Activated CD4-positive, alpha-beta T cell treated with anti-CD3 and anti-CD28 coated beads for 48 hours (primary cell): ENCODE results near the gene CNKSR1.
"Not testable (repeated sequence)": the region's sequence is repeated elsewhere in the genome, so short reads cannot be mapped to it uniquely, and the experiment has no call there.

Experiments used
- DNase-seq: peaks from one replicate; pipeline ENCODE4 v3.0.0-alpha.2; 2020

The CNKSR1 gene

DNA sequence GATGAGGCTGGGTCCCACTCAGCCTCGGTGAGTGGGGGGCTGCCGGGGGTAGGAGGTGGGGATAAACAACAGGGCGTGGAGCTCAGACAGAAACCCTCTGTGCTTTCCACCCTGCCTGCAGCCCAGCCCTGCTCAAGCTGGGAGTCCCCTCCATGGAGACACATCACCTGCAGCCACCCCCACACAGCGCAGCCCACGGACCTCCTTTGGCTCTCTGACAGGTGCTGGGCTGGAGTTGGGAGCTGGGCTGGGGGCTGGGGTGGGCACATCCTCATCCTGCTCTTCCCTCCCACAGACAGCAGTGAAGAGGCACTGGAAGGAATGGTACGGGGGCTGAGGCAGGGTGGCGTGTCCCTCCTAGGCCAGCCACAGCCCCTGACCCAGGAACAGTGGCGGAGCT is 11.2 kb downstream of the CNKSR1 start:
- DNase-seq = no peak

DNA sequence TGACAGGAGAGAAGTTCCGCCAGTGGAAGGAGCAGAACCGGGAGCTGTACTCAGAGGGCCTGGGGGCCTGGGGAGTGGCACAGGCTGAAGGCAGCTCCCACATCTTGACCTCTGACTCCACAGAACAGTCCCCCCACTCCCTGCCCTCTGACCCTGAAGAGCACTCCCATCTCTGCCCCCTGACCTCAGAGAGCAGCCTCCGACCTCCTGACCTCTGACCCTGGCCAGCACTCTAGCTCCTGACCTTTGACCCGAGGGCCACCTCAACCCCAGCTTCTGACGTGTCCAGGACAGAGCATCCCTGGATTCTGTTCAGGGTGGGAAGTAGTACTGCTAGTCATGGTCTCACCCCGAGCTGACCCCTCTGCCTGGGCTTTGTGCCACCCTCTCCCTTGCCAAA is 12.0 kb downstream of the CNKSR1 start:
- DNase-seq = no peak

DNA sequence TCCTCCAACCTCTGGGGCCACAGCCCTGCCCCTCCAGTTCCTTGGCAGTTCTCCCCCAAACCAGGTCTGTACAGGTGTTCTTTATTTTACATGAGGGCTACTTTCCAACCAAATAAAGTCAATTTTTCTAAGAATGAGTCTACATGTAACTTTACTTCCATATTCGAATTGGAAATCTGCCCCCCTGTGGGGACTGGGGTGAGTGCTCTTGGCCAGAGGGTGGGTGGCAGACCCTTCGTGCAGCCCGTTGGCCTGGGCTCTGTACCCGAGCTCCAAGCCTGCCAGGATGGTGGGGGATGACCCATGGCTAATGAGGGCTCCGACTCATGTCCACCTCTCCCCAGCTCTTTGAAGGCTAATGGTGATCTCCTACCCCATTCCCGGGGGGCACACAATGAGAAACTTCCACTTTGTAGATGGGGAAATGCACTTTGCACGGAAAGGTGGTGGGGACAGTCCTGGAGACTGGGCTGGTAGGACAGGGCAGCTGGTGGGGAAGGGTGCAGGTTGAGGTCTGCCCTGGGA is 12.5 kb downstream of the CNKSR1 start:
- no peak for DNase-seq

DNA sequence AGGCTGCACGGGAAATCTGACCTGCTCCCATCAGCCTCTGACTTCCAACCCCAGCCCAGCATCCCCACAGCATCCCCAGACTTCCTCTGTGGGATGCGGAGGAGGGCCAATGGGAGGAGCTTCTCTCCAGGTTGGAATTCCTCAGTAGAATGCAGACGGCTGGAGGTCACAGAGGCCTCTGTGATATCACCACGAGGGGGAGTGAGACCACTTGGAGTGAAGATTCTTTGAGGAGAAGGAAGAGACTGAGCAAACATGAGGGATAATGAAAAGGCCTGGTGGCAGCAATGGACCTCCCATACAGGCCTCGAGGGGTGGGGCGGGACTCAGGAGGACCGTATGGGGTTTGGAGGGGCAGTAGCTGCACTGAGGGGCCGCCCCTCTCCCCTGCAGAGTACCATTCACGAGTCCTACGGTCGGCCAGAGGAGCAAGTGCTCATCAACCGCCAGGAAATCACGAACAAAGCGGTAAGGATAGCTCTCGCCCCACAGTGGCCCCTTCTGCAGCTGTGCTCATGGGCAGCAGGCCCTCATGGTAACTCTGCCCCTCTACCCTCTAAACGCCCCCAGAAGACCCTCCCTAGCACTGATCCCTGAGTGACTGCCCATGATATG is 13.2 kb downstream of the CNKSR1 start, which contains the start of gene CATSPER4:
CATSPER4 (plus strand) TSS at position 230 of the 615 bp plus-strand sequence; CDS start at position 256, 26 bp downstream.
- DNase-seq = no peak

DNA sequence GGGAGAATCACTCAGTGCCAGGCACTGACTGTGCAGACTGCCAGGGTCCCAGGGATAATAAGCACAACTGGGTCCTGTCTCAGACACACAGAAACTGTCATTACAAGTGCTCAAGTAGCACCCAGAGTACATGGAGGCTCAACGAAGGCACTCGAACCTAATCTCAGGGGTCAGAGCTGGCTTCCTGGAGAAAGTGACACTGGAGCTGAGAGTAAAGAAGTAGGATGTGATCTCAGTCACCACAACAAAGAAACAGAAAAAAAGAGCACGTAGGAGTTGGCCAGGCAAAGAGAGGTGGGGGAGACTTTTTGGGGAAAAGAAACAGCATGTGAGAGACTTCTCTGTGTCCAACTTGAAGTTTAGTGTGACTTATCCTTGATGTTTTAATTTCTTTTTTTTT is 14.4 kb downstream of the CNKSR1 start:
- peak; percentile 31 for DNase-seq

DNA sequence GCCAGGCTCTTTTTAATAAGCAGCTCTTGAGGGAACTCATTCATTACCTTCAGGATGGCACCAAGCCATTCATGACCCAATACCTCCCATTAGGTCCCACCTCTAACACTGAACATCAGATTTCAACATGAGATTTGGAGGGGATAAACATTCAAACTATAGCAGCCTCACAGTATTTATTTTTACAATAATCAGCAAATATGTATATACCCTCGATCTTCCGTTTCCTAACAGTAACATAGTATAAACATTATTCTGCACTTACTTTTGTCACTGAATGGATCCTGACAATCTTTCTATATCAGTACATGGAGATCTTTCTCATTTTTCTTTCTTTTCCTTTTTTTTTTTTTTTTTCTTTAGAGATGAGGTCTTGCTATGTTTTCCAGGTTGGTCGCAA is 18.5 kb downstream of the CNKSR1 start:
- DNase-seq = no peak

DNA sequence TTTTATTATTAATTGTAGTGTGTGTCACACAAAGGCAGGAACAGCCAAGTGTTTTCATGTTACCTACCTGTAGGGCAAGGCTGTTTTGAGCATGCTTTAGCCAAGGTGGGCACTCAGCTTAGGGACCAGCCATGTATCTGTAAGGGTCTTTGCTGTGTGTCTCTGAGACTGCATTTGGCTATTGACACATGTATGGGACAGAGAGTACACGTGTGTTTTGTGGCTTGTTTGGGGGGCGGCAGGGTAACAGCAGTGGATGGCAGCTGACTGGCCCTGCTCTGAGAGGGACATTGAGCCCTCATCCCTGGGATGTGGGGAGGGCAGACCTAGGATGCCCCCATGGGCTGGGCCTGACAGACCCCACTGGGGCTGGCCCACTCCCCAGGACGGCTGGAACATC is 20.0 kb downstream of the CNKSR1 start:
- no peak for DNase-seq

DNA sequence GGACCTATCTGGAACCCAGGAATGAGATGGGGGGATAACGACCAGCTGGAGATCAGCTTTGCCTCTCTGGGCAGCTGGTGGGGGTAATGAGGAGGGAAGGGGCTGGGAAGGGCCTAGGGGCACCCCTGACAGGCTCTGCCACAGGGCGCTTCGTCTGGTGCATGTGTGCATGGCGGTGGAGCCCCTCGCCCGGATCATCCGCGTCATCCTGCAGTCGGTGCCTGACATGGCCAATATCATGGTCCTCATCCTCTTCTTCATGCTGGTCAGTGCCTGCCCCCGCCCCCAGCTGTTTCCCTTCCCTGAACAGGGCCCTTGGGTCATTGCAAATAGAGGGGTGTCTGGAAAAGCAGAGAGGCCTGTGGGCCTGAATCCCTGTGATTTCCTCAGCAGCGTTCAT is 20.5 kb downstream of the CNKSR1 start:
- no peak for DNase-seq

DNA sequence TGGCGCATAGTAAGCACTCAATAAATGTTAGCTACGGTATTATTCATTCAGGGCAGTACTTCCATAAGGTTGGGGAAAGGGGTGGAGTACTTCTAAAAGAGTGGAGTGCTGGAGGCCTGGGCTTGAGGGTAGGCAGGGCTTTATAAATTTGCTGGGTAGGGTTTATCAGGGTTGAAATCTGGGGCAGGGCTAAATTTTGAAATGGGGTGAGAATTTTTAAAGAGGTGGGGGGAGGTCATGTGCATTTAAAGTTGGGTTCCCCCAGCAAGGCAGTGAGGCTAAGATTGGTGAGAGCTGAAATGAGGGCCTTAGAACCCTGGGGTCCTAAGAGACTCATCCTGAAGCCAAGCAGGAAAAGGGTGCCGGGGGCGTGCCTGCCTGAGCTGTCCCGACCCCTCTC is 23.1 kb downstream of the CNKSR1 start:
- DNase-seq = no peak

DNA sequence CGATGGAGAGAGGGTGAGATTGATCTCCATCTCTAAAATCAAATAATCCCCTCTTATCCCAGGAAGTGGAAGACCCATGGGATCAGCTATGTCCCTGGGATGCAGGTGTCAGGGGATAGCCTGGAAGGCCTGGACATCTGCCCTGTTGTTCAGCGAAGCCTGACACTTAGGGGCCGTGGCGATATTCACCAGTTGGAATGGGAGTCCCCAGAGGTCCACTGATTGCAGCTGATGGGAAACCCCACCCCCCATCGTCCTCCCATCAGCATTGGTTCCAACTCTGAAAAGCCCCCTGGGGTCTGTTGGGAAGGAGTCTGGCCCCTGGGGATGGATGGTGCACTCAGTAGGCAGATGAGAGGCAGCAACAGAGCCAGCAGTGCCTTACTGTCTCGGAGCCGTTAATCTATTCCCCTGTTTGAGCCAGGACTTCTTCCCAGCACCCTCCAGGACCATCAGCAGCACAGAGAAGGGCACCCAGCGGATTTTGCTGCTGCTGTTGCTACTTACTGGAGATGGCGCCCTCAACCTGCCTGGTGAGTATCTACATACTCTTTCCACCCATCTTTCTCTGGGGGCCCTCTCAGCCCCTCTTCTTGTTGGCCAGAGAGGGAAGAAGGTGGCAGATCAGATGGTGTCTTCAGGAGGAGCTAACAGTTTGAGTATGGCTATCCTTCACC is 26.5 kb downstream of the CNKSR1 start:
- no peak for DNase-seq

DNA sequence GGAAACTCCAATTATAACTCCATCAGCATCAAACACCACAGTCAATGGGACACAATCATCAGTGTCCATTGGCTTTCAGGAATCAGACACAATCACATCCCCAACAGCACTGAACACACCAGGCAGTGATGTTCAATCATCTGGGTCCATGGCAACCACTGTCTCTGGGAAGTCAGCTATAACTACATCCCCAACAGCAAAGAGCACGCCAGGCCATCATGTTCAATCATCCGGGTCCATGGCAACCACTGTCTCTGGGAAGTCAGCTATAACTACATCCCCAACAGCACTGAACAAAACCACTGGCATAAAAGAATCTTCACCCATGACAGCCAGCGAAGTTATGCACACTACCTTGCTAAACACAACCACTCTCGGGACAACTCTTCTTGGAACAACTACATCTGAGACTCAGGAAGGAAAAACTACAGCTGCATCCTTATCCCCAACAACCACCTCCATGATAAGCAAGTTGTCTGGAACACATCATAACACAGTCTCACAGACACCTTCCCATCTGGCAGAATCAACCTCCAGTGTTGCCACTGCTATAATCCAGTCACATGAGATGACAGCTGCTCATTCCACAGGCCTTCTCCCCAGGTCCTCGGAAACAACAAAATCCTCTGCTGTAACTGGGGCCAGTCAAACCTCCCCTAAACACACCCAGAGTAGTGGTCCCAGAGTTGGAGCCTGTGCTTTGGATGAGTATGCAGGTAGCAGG is 33.0 kb downstream of the CNKSR1 start:
- DNase-seq = no peak

DNA sequence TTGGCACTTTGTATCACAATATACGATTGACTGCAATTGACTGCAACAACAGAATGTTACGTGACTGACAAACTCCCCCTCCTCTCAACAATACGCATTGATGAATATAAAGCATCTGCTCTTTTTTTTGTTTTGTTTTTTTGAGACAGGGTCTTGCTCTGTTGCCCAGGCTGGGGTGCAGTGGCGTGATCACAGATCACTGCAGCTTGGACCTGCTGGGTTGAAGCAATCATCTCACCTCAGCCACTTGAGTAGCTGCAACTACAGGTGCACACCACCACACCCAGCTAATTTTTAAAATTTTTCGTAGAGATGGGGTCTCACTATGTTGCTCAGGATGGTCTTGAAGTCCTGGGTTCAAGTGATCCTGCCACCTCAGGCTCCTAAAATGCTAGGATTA is 35.4 kb downstream of the CNKSR1 start:
- DNase-seq = no peak

DNA sequence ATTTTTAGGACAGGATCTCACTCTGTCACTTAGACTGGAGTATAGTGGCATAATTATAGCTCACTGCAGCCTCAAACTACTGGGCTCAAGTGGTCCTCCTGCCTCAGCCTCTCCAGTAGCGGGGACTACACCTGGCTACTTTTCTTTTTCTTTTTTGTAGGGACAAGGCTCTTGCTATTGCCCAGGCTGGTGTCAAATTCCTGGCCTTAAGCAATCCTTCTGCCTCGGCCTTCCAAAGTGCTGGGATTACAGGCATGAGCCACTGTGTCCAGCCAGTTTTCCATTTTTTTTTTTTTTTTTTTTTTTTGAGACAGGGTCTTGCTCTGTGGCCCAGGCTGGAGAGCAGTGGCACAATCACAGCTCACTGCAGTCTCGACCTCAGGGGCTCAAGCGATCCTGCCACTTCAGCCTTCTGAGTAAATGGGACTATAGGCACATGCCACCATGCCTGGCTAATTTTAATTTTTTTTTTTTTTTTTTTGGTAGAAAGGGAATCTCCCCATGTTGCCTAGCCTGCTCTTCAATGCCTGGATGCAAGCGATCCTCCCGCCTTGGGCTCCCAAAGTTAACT is 36.1 kb downstream of the CNKSR1 start:
- no peak for DNase-seq

DNA sequence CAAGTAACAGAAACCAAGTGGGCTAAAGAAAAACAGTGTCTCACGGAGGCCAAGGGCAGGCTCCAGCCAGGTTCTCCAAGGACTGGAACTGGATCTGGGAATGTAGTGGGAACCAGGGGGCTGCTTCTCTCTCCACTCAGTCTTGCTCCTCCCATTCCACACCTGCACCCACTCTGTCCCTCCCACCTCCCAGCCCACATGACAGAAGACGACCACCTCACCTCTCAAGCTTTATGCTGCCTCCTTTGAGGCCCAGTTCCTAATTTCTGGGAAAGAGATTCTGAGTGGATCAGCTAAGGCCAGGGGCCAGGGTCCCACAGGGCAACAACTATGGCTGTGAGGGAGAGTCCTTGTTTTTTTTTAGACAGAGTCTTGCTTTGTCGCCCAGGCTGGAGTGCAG is 38.0 kb downstream of the CNKSR1 start:
- no peak for DNase-seq

DNA sequence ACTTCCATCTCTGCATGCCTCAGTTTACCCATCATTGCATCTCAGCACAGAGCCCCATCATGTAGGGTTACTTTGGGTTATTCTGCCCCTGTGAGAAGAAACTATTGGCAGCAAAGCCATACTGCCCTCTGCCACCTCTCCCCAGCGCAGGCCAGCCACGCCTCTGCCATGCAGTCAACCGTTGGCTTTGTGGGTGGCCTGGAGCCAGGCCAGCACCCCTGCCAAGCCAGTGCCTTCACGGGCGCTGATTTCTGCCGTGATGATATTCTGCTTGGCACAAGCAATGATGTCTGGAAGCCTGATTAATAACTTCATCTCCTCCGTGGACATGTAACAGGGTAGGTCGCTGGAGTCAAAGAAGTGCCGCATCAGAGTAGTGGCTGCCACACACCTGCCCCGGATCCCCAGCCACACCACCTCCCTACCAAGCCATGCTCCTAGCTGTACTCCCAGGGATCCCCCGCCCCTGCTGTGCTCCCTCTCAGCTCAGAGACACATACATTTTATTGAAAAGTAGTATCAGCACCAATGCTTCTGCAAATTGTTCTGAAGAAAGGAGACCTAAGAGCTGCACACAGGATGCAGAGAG is 41.7 kb downstream of the CNKSR1 start:
- DNase-seq = no peak

DNA sequence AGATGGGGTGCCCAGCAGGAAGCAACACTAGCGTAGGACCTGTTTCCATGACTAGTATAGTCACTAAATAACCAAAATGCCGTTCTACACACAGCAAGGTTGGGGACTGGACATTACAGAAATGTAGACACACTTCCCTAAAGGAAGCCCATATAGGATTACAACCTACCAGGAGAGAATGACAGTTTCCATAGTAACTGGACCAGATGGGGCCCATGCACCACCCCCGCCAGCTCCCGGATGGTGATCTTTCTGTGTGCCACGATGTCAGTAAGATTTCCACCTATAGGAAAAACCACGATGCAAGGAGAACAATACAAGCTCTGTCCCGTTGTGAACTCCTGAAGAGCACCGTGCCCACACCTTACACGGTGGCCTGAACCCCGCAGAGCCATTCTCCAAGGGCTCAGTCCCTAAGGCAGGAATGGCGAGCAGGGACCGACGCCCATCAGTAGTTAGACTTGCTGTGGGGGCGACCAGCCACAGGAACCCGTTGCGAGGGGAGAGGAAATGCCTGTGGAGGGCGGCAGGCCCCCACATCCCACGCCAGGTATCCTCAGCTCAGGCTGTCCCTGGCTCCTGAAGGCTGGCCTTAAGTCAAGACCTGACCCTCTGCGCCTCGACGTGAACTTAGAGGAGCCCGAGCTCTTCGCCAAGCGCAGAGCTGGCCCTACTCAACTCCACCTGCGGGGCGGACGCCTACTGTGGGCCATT is 43.1 kb downstream of the CNKSR1 start:
- DNase-seq = no peak

DNA sequence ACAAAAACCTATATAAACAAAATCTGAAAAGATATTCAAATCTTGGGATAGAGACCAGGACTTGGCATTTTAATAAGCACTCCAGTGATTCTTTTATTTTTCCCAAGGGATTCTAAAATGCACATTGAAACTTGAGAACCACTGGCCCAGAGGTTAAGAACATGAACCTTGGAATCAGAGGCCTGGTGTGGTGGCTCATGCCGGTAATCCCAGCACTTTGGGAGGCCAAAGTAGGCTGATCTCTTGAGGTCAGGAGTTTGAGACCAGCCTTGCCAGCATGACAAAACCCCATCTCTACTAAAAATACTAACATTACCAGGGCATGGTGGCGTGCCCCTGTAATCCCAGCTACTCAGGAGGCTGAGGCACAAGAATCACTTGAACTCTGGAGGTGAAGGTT is 43.8 kb downstream of the CNKSR1 start:
- no peak for DNase-seq

DNA sequence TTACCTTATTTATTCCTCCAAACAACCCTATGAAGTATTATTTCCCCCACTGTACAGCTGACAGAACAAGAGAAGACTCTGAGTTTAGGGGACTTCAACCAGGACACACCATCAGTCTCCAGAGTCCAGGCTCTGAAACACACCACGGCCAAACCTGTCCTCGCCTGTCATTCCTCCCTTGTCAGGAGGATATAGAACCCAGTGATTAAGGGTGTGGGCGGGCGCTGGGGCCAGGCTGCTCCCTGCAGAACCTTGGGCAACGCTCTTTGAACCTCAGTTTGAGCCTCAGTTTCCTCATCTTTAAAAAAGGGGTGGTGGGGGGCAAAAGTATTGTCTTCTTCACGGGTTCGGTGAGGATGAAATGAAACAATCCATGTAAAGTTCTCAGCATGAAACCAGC is 47.3 kb downstream of the CNKSR1 start:
- no peak for DNase-seq

DNA sequence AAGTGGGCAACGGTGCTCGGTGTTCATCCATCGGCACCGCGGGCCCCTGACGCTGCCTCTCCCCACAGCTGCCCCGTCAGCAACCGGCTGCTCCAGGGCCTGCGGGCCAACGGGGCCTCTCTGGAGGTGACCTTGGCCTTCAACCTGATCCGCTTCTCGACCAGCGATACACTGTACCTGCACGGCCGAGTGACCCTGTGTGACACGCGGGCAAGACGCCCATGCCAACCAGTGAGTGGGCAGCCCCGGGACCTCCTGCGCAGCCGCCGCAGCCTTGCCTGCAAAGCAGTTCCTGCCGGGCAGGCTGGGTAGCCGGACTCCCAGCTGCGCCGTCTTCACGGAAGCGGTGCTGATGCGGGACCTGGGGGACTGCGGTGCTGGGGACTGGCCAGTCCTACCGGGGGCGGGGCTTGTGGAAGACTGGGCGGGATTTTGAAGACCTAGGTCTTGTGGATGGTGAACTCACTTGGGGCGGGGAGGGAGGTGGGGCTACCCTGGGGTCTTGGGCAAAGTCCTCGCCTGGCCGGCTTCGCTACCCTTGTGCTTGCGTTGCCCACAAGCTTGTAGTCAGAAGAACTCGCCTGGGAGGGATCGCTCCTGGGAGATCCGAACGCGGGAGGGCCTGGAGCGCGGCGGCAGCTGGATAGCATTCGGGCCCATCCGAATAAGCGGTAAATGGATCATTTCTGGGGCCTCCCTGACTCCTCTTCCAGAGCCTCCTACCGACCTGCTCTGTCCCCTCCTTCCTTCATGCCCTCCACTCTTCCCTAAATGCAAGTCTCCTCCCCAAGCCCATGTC is 47.9 kb downstream of the CNKSR1 start:
- peak; percentile 66 for DNase-seq

DNA sequence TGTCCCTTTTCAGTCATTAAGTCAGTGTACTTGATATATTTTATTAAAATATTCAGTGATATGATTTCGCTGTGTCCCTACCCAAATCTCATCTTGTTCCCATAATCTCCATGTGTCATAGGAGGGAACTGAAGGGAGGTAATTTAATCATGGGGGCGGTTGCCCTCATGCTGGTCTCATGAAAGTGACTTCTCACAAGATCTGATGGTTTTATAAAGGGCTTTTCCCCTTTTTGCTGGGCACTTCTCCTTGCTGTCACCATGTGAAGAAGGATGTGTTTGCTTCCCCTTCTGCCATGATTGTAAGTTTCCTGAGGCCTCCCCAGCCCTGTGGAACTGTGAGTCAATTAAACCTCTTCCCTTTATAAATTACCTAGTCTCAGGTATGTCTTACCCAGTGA is 53.4 kb downstream of the CNKSR1 start:
- not testable (repeated sequence) for DNase-seq

DNA sequence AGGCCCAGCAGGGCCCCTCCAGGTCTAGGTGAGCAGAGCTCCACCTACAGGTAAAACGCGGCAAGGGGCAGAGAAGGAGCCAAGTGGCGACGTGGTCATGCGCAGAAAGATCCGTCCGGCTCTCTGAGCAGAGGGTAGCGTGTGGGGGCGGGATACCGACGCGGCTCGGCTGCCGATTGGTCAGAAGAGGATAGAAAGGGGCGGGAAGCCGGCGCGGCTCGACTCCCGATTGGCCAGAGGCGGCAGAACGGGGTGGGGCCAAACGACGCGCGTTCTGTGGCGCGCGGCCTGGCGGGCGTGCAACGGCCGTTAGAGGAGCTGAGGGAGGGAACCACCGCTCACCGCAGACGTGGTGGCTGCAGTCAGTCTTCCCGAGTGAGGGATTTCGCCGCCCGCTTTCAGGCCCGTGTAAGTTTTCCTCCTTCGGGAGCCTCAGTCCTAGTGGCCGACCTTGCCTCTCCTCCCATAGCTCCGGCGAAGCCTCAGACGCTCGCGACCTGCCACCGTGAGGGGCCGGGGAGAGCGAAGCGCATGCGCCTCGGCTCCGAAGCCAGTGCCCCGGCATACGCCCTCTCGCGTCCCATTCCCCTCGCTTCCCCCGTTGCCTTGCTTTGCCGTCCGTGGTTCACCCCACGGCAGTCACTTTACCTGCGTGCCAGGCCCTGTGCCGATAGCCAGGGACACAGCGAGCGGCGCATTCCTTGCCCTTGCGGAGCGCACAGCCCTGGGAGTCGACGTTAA is 56.8 kb downstream of the CNKSR1 start, which contains the start of gene CEP85:
CEP85 (plus strand) TSS at position 298 of the 741 bp plus-strand sequence. CDS start 5,584 bp downstream, outside the sequence.
- DNase-seq = peak; percentile 99
